Neutrophil (primary cell): Measurements from ENCODE around the gene RNF220.
A peak's percentile ranks its signal among the peaks of the same experiment; 100 is the strongest.
"Not testable (repeated sequence)": the region's sequence is repeated elsewhere in the genome, so short reads cannot be mapped to it uniquely, and the experiment has no call there.

Source experiments
- H3K27ac ChIP-seq: fragments of 200-600 bp; sonication (generic); 2 replicates; pipeline ENCODE4 v1.5.1; 2016; ENCODE audit warnings: mild to moderate bottlenecking, moderate library complexity
- H3K27me3 ChIP-seq: fragments of 200-600 bp; sonication (generic); 2 replicates; pipeline ENCODE4 v1.6.0; 2016; ENCODE audit warnings: mild to moderate bottlenecking
- H3K36me3 ChIP-seq: fragments of 200-600 bp; sonication (generic); 2 replicates; pipeline ENCODE4 v1.5.1; 2017
- H3K4me1 ChIP-seq, 2 experiments: fragments of 200-600 bp in 1 of 2; sonication (generic) in 1 of 2; 1 replicate in 1 of 2; 2 replicates in 1 of 2; pipeline versions ENCODE4 v1.5.1 to v1.6.1; 2013 to 2016; ENCODE audit warnings: low read depth in 1 of 2, low read length in 1 of 2, mild to moderate bottlenecking in 1 of 2, moderate library complexity in 1 of 2; ENCODE audit not compliant: control insufficient read depth in 1 of 2, insufficient read depth in 1 of 2
- H3K4me3 ChIP-seq, 2 experiments: fragments of 200-600 bp in 1 of 2; sonication (generic) in 1 of 2; 1 replicate in 1 of 2; 2 replicates in 1 of 2; pipeline ENCODE4 v1.5.1; 2013 to 2016; ENCODE audit warnings: low read depth in 1 of 2, low read length in 1 of 2, mild to moderate bottlenecking in 1 of 2, moderate library complexity in 1 of 2
- H3K9me3 ChIP-seq: fragments of 200-600 bp; sonication (generic); 2 replicates; pipeline ENCODE4 v1.5.1; 2016
- CTCF ChIP-seq: fragments of 200-600 bp; sonication (generic); IDR thresholded peaks from 2 replicates; pipeline ENCODE4 v1.5.1; 2016; ENCODE audit warnings: antibody characterized with exemption

RNF220 gene

GRCh38 chr1:44696789-44697345 is 291.8 kb downstream of the RNF220 start:
- Histone ChIP-seq H3K27me3 (no peaks in the 10 kb centered on the region), H3K4me3 (no peak overlapping the region), H3K9me3 (no peaks in the 10 kb centered on the region), H3K27ac (peak overlapping the region; percentile 9), H3K36me3 (no peaks in the 10 kb centered on the region), H3K4me1 (peaks cover 15 to 19% of the 10 kb centered on the region in 2 experiments)
- TF ChIP-seq CTCF, result no peak

- Histone ChIP-seq H3K4me1 (peaks cover 15 to 19% of the 10 kb centered on the region in 2 experiments), H3K27me3 (no peaks in the 10 kb centered on the region), H3K9me3 (no peaks in the 10 kb centered on the region), H3K4me3 (no peak overlapping the region), H3K27ac (peak overlapping the region; percentile 27), H3K36me3 (no peaks in the 10 kb centered on the region)
- no peak for TF ChIP-seq CTCF
These were observed 293.1 kb downstream of the RNF220 start for GRCh38 chr1:44698138-44698537.

GRCh38 chr1:44699375-44699774 is 294.3 kb downstream of the RNF220 start:
- not testable (repeated sequence) for H3K4me3 ChIP-seq, H3K4me1 ChIP-seq, H3K36me3 ChIP-seq, H3K9me3 ChIP-seq, H3K27me3 ChIP-seq, H3K27ac ChIP-seq

- H3K4me3 ChIP-seq, result no peak overlapping the region
- peaks cover 9% of the 10 kb centered on the region in 2 experiments for H3K4me1 ChIP-seq
- H3K27ac ChIP-seq, result no peak overlapping the region
- H3K27me3 ChIP-seq, result no peaks in the 10 kb centered on the region
- no peaks in the 10 kb centered on the region for H3K9me3 ChIP-seq
- H3K36me3 ChIP-seq, result no peaks in the 10 kb centered on the region
- no peak for TF ChIP-seq CTCF
These were observed 295.5 kb downstream of the RNF220 start for GRCh38 chr1:44700573-44700972.

GRCh38 chr1:44701141-44701573 is 296.1 kb downstream of the RNF220 start:
- H3K9me3 ChIP-seq, result no peaks in the 10 kb centered on the region
- H3K4me1 ChIP-seq, result peaks cover 9% of the 10 kb centered on the region in 2 experiments
- H3K4me3 ChIP-seq, result no peak overlapping the region

More at GRCh38 chr1:44701141-44701573, 296.1 kb downstream of the RNF220 start:
- H3K27ac ChIP-seq, result no peak overlapping the region
- no peaks in the 10 kb centered on the region for H3K27me3 ChIP-seq
- no peaks in the 10 kb centered on the region for H3K36me3 ChIP-seq
- TF ChIP-seq CTCF, result no peak
